Stomach (tissue), 4 donors: ENCODE results near the gene RIMS1.

Source experiments
- CTCF ChIP-seq, 7 experiments: fragments of 450-650 bp in 4 of 7; fragments of 200-600 bp in 3 of 7; sonication (generic) in 3 of 7; IDR thresholded peaks; one replicate each; pipeline ENCODE4 v1.5.1; 2016 to 2019; ENCODE audit warnings: antibody characterized with exemption in 7 of 7, control low read depth in 2 of 7, mild to moderate bottlenecking in 1 of 7
- POLR2A ChIP-seq, 4 donors: fragments of 450-650 bp; IDR thresholded peaks; one replicate each; pipeline ENCODE4 v1.6.1; 2016; ENCODE audit warnings: antibody characterized with exemption in 4 of 4, control low read depth in 2 of 4, mild to moderate bottlenecking in 1 of 4, moderate library complexity in 1 of 4

- no peak for TF ChIP-seq CTCF (IDR thresholded peaks at IDR 0.05)
- TF ChIP-seq POLR2A (IDR thresholded peaks at IDR 0.05), result no peak
Measured at GRCh38 chr6:72350296-72350881, 464.0 kb downstream of the RIMS1 start.
